CD14-positive monocyte (primary cell): Measurements from ENCODE around the gene DOCK4. TPM values are rescaled to one million over a fixed set of nuclear protein-coding genes. Genes with fewer than 3 reads are reported as not detected.

Experiments
- DNase-seq, 3 donors: peaks; one replicate each; pipeline ENCODE4 v3.0.0-alpha.2; 2011 to 2022
- H2AFZ ChIP-seq: 2 replicates; pipeline ENCODE4 v1.6.0; 2012; ENCODE audit warnings: mild to moderate bottlenecking, low read depth, low read length, inconsistent platforms; ENCODE audit not compliant: insufficient read depth, poor library complexity, severe bottlenecking
- H3K27ac ChIP-seq, 2 donors: 1 replicate in 1 of 2; 2 replicates in 1 of 2; pipeline ENCODE4 v1.5.1; 2012 to 2013; ENCODE audit warnings: low read length in 2 of 2, control low read depth in 1 of 2, inconsistent platforms in 1 of 2, low read depth in 1 of 2, mild to moderate bottlenecking in 1 of 2
- H3K27me3 ChIP-seq, 2 donors: one replicate each; pipeline versions ENCODE4 v1.6.0 to v1.6.1; 2011 to 2013; ENCODE audit warnings: low read length in 2 of 2; ENCODE audit not compliant: control insufficient read depth in 2 of 2, insufficient read depth in 2 of 2
- H3K36me3 ChIP-seq, 2 donors: replicated peaks in 1 of 2; 1 replicate in 1 of 2; 2 replicates in 1 of 2; pipeline versions ENCODE4 v1.5.1 to v1.6.1; 2012 to 2013; ENCODE audit warnings: low read length in 2 of 2, control low read depth in 1 of 2, inconsistent platforms in 1 of 2, mild to moderate bottlenecking in 1 of 2; ENCODE audit not compliant: insufficient read depth in 2 of 2, control insufficient read depth in 1 of 2
- H3K4me1 ChIP-seq, 2 donors: 1 replicate in 1 of 2; 2 replicates in 1 of 2; pipeline versions ENCODE4 v1.5.1 to v1.6.1; 2012 to 2013; ENCODE audit warnings: low read length in 2 of 2, control low read depth in 1 of 2, inconsistent platforms in 1 of 2, mild to moderate bottlenecking in 1 of 2, moderate library complexity in 1 of 2; ENCODE audit not compliant: insufficient read depth in 2 of 2, control insufficient read depth in 1 of 2
- H3K4me2 ChIP-seq: replicated peaks from 2 replicates; pipeline ENCODE3; 2012; ENCODE audit warnings: low read length, moderate library complexity, mild to moderate bottlenecking; ENCODE audit not compliant: poor library complexity, severe bottlenecking; ENCODE audit errors: extremely low read depth
- H3K4me3 ChIP-seq, 3 experiments: fragments of 200-600 bp in 1 of 3; sonication (generic) in 1 of 3; replicated peaks in 1 of 3; 1 replicate in 2 of 3; 2 replicates in 1 of 3; pipeline ENCODE4 v1.5.1; 2011 to 2013; ENCODE audit warnings: low read length in 3 of 3, mild to moderate bottlenecking in 3 of 3, control low read depth in 2 of 3, low read depth in 2 of 3, inconsistent platforms in 1 of 3, moderate library complexity in 1 of 3
- H3K79me2 ChIP-seq: 2 replicates; pipeline ENCODE4 v1.6.0; 2012; ENCODE audit warnings: mild to moderate bottlenecking, control low read depth, inconsistent platforms, low read length, moderate library complexity; ENCODE audit not compliant: insufficient read depth
- H3K9ac ChIP-seq: 2 replicates; pipeline ENCODE4 v1.6.0; 2017; ENCODE audit warnings: low read length, mild to moderate bottlenecking; ENCODE audit not compliant: insufficient read depth, poor library complexity, severe bottlenecking
- H3K9me3 ChIP-seq, 2 donors: replicated peaks in 1 of 2; 1 replicate in 1 of 2; 2 replicates in 1 of 2; pipeline versions ENCODE4 v1.5.1 to v1.6.1; 2012 to 2013; ENCODE audit warnings: low read length in 2 of 2, control low read depth in 1 of 2; ENCODE audit not compliant: control insufficient read depth in 1 of 2, insufficient read depth in 1 of 2
- H4K20me1 ChIP-seq: 2 replicates; pipeline ENCODE4 v1.6.0; 2012; ENCODE audit warnings: mild to moderate bottlenecking, low read length, control low read depth, moderate library complexity; ENCODE audit not compliant: insufficient read depth
- H3K27ac Mint-ChIP-seq, 7 donors: one replicate each; pipeline ENCODE4 v1.8.0; 2020; ENCODE audit warnings: mild to moderate bottlenecking in 7 of 7, mixed read lengths in 7 of 7, moderate library complexity in 6 of 7, inconsistent platforms in 2 of 7
- H3K27me3 Mint-ChIP-seq, 3 donors: one replicate each; pipeline ENCODE4 v1.8.0; 2021 to 2022; ENCODE audit warnings: low read depth in 3 of 3, mild to moderate bottlenecking in 3 of 3, mixed read lengths in 3 of 3, moderate library complexity in 3 of 3, inconsistent platforms in 1 of 3
- H3K36me3 Mint-ChIP-seq, 2 donors: one replicate each; pipeline ENCODE4 v1.8.0; 2020; ENCODE audit warnings: mixed read lengths in 2 of 2, inconsistent platforms in 1 of 2, mild to moderate bottlenecking in 1 of 2
- H3K4me1 Mint-ChIP-seq: one replicate; pipeline ENCODE4 v1.8.0; 2020; ENCODE audit warnings: mild to moderate bottlenecking, mixed read lengths
- H3K4me3 Mint-ChIP-seq, 2 donors: one replicate each; pipeline ENCODE4 v1.8.0; 2020; ENCODE audit warnings: mild to moderate bottlenecking in 2 of 2, mixed read lengths in 2 of 2, moderate library complexity in 1 of 2
- H3K9me3 Mint-ChIP-seq, 7 donors: one replicate each; pipeline ENCODE4 v1.8.0; 2020 to 2022; ENCODE audit warnings: mixed read lengths in 7 of 7, mild to moderate bottlenecking in 6 of 7, moderate library complexity in 6 of 7, inconsistent platforms in 2 of 7
- WGBS: methylation state at CpG from one replicate; pipeline ENCODE4 v1.1.5; 2013; ENCODE audit warnings: missing lambda C conversion rate; ENCODE audit not compliant: insufficient coverage; 5-methylcytosine and 5-hydroxymethylcytosine counted together
- intact Hi-C, 2 donors: fragments of 100-400 bp; cut with micrococcal nuclease; formaldehyde crosslinking; loops; one replicate each; pipeline versions ENCODE4 v1.15.0 to v1.15.1; 2023
- polyA plus RNA-seq, 3 donors: library from polyadenylated mRNA; depleted of rRNA in 1 of 3; unstranded in 2 of 3; stranded (reverse) in 1 of 3; fragments of 300-500 nt in 2 of 3; fragments of >200 nt in 1 of 3; fragmentation: Illumina TruSeq in 2 of 3; gene quantifications; 1 replicate in 2 of 3; 2 replicates in 1 of 3; pipeline ENCODE4 v1.2.3, GENCODE V29; 2012 to 2021
- TF ChIP-seq, protein P1 (sequence below): fragments of 200-600 bp; IDR thresholded peaks from one replicate; pipeline ENCODE4 v1.8.0; 2022; ENCODE audit warnings: antibody characterized with exemption, mild to moderate bottlenecking

DOCK4 gene
- polyA plus RNA-seq, 3 donors = 1.3 to 5.0 (median 2.7) TPM

DNA sequence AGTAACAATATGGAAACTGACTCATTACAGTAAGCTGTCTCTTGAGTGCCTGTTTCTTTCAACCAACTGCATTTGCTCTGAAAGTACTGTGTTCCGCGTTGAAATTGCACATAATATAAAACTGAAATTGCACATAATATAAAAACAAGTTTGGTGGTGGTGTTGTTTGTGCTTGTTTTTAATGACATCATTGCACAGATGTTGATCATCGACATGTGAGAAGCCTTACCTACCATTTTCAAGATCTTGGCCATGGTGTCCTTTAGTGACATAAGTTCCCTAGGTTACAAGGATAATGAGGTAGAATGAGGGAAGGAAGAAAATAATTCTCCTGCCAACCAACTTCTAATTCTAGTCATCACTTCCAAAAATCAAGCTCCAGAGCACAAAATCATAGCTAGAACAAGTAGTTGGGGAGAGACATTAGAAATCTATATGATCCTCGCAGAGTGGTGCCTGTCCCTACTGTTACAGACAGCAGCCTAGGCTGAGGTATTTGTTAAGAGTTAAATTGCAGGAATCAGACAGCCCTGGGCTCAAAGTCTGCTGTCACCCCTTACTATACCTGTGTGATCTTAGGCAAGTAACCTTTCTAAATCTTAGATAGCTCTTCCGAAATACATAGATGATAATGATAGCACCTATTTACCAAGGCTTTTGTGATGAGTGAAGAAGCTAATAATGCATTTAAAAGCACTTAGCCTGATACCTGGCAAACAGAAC, 29.3 kb downstream of the DOCK4 start:
- no CpG with 5 or more reads among the region's 5 CpGs for WGBS
- Mint-ChIP-seq H3K4me1 (no peaks in the 10 kb centered on the region), H3K36me3 (no peaks in the 10 kb centered on the region), H3K27ac (no peak overlapping the region), H3K4me3 (no peak overlapping the region), H3K9me3 (peaks cover 0 to under 1% (median 0%) of the 10 kb centered on the region in 7 donors), H3K27me3 (peaks cover 4 to 7% (median 4%) of the 10 kb centered on the region in 3 donors)
- Histone ChIP-seq H4K20me1 (no peaks in the 10 kb centered on the region), H3K9me3 (no peaks in the 10 kb centered on the region), H3K9ac (no peak overlapping the region), H3K4me2 (no peak overlapping the region), H3K36me3 (no peaks in the 10 kb centered on the region), H3K27ac (no peak overlapping the region), H3K79me2 (no peaks in the 10 kb centered on the region), H3K4me3 (no peak overlapping the region), H3K27me3 (no peaks in the 10 kb centered on the region), H3K4me1 (no peaks in the 10 kb centered on the region), H2AFZ (no peak overlapping the region)
- TF ChIP-seq, protein P1, sequence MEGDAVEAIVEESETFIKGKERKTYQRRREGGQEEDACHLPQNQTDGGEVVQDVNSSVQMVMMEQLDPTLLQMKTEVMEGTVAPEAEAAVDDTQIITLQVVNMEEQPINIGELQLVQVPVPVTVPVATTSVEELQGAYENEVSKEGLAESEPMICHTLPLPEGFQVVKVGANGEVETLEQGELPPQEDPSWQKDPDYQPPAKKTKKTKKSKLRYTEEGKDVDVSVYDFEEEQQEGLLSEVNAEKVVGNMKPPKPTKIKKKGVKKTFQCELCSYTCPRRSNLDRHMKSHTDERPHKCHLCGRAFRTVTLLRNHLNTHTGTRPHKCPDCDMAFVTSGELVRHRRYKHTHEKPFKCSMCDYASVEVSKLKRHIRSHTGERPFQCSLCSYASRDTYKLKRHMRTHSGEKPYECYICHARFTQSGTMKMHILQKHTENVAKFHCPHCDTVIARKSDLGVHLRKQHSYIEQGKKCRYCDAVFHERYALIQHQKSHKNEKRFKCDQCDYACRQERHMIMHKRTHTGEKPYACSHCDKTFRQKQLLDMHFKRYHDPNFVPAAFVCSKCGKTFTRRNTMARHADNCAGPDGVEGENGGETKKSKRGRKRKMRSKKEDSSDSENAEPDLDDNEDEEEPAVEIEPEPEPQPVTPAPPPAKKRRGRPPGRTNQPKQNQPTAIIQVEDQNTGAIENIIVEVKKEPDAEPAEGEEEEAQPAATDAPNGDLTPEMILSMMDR = no peak
- intact Hi-C loops = no loop called here
- no peak for DNase-seq

- Histone ChIP-seq H3K79me2 (no peaks in the 10 kb centered on the region), H3K36me3 (no peaks in the 10 kb centered on the region), H3K4me2 (no peak overlapping the region), H3K4me1 (no peaks in the 10 kb centered on the region), H3K27ac (no peak overlapping the region), H2AFZ (no peak overlapping the region), H4K20me1 (no peaks in the 10 kb centered on the region), H3K27me3 (no peaks in the 10 kb centered on the region), H3K9ac (no peak overlapping the region), H3K9me3 (no peaks in the 10 kb centered on the region), H3K4me3 (no peak overlapping the region)
- no peak overlapping the region for H3K27ac Mint-ChIP-seq
- no peaks in the 10 kb centered on the region for H3K36me3 Mint-ChIP-seq
- H3K9me3 Mint-ChIP-seq = peaks cover 0 to 2% (median 0%) of the 10 kb centered on the region in 7 donors
- no peak overlapping the region for H3K4me3 Mint-ChIP-seq
- no peak for DNase-seq
- 100% methylated on average over 2 of the region's 2 CpGs for WGBS
- no peaks in the 10 kb centered on the region for H3K4me1 Mint-ChIP-seq
- intact Hi-C loops = no loop called here
- peaks cover 3 to 7% (median 4%) of the 10 kb centered on the region in 3 donors for H3K27me3 Mint-ChIP-seq
- TF ChIP-seq, protein P1 = no peak
Observed at GRCh38 chr7:112176241-112176640, 30.0 kb downstream of the DOCK4 start.
